SK-N-SH treated with all-trans-retinoic acid at 6 μM for 48 hours (cell line): ENCODE measurements around the gene ATP8B2.
"Not testable (repeated sequence)": the region's sequence is repeated elsewhere in the genome, so short reads cannot be mapped to it uniquely, and the experiment has no call there.

ENCODE experiments used
- ATAC-seq: fragments of 200-7000 bp; cut with Tn5 transposase; 3 replicates; pipeline ENCODE4 v1.9.1; 2020; ENCODE audit warnings: mild to moderate bottlenecking, moderate library complexity
- ARNTL ChIP-seq: fragments of 450-650 bp; formaldehyde crosslinking; IDR thresholded peaks from 2 replicates; pipeline ENCODE4 v1.5.0; 2020; ENCODE audit warnings: low read depth, mild to moderate bottlenecking, moderate library complexity, borderline replicate concordance
- BACH2 ChIP-seq: fragments of 250-450 bp; sonication (Bioruptor Pico); IDR thresholded peaks from 2 replicates; pipeline ENCODE4 v1.9.0; 2021; ENCODE audit warnings: mild to moderate bottlenecking, borderline replicate concordance
- CSDC2 ChIP-seq: fragments of 250-450 bp; sonication (Bioruptor Pico); IDR thresholded peaks from 2 replicates; pipeline ENCODE4 v1.5.0; 2020; ENCODE audit warnings: mild to moderate bottlenecking, moderate library complexity
- CSRNP3 ChIP-seq: fragments of 250-450 bp; sonication (Bioruptor Pico); IDR thresholded peaks from 2 replicates; pipeline ENCODE4 v1.5.1; 2021; ENCODE audit warnings: mild to moderate bottlenecking, moderate library complexity
- ESRRG ChIP-seq: fragments of 250-450 bp; sonication (Bioruptor Pico); IDR thresholded peaks from 2 replicates; pipeline ENCODE4 v1.6.1; 2021; ENCODE audit warnings: mild to moderate bottlenecking
- ISL1 ChIP-seq: fragments of 250-450 bp; sonication (Bioruptor Pico); IDR thresholded peaks from 2 replicates; pipeline ENCODE4 v2.1.2; 2022; ENCODE audit warnings: mild to moderate bottlenecking, moderate library complexity
- OSR1 ChIP-seq: fragments of 250-450 bp; sonication (Bioruptor Pico); IDR thresholded peaks from 2 replicates; pipeline ENCODE4 v1.8.0; 2022; ENCODE audit warnings: moderate library complexity, mild to moderate bottlenecking, inconsistent platforms
- POU6F1 ChIP-seq: fragments of 250-450 bp; sonication (Bioruptor Pico); IDR thresholded peaks from 2 replicates; pipeline ENCODE4 v1.8.0; 2021; ENCODE audit warnings: low read depth, mild to moderate bottlenecking, moderate library complexity, borderline replicate concordance
- PPARA ChIP-seq: fragments of 250-450 bp; sonication (Bioruptor Pico); IDR thresholded peaks from 2 replicates; pipeline ENCODE4 v1.5.0; 2020; ENCODE audit warnings: mild to moderate bottlenecking, borderline replicate concordance
- RARB ChIP-seq: fragments of 250-450 bp; sonication (Bioruptor Pico); IDR thresholded peaks from 2 replicates; pipeline ENCODE4 v1.8.0; 2021; ENCODE audit warnings: mild to moderate bottlenecking, moderate library complexity
- SNAI2 ChIP-seq: fragments of 250-450 bp; sonication (Bioruptor Pico); IDR thresholded peaks from 2 replicates; pipeline ENCODE4 v1.5.0; 2020; ENCODE audit warnings: mild to moderate bottlenecking, moderate library complexity
- TCF4 ChIP-seq: fragments of 250-450 bp; sonication (Bioruptor Pico); IDR thresholded peaks from 2 replicates; pipeline ENCODE4 v1.8.0; 2021; ENCODE audit warnings: mild to moderate bottlenecking, moderate library complexity, borderline replicate concordance
- TSHZ2 ChIP-seq: fragments of 250-450 bp; sonication (Bioruptor Pico); IDR thresholded peaks from 2 replicates; pipeline ENCODE4 v1.5.0; 2020; ENCODE audit warnings: mild to moderate bottlenecking, moderate library complexity
- ZC3H10 ChIP-seq: fragments of 250-450 bp; sonication (Bioruptor Pico); IDR thresholded peaks from 2 replicates; pipeline ENCODE4 v1.5.1; 2021; ENCODE audit warnings: mild to moderate bottlenecking, moderate library complexity
- ZFP3 ChIP-seq: fragments of 250-450 bp; sonication (Bioruptor Pico); IDR thresholded peaks from 2 replicates; pipeline ENCODE4 v1.5.0; 2020; ENCODE audit warnings: mild to moderate bottlenecking, moderate library complexity
- ZFP30 ChIP-seq: fragments of 450-650 bp; formaldehyde crosslinking; IDR thresholded peaks from 2 replicates; pipeline ENCODE4 v1.5.0; 2022; ENCODE audit warnings: mild to moderate bottlenecking, moderate library complexity
- ZNF565 ChIP-seq: fragments of 450-650 bp; formaldehyde crosslinking; conservative IDR thresholded peaks from 2 replicates; pipeline ENCODE4 v1.5.0; 2020; ENCODE audit warnings: low read depth, mild to moderate bottlenecking, moderate library complexity
- ZNF70 ChIP-seq: fragments of 450-650 bp; formaldehyde crosslinking; IDR thresholded peaks from 2 replicates; pipeline ENCODE4 v1.5.0; 2020; ENCODE audit warnings: mild to moderate bottlenecking, moderate library complexity
- ZNF8 ChIP-seq: fragments of 450-650 bp; formaldehyde crosslinking; IDR thresholded peaks from 2 replicates; pipeline ENCODE4 v1.5.0; 2020; ENCODE audit warnings: mild to moderate bottlenecking, moderate library complexity
- TF ChIP-seq, protein P1 (sequence below): fragments of 250-450 bp; sonication (Bioruptor Pico); IDR thresholded peaks from 2 replicates; pipeline ENCODE4 v1.8.0; 2020; ENCODE audit warnings: mild to moderate bottlenecking, moderate library complexity, borderline replicate concordance

The ATP8B2 gene

GRCh38 chr1:154304664-154305337 lies 20.5 kb upstream of the ATP8B2 start:
- TF ChIP-seq ZNF565 (no peak), PPARA (no peak), ZFP30 (CRISPR knock-in tag) (no peak), ISL1 (CRISPR knock-in tag) (no peak), ESRRG (no peak), CSRNP3 (no peak), ARNTL (no peak), POU6F1 (CRISPR knock-in tag) (no peak), TSHZ2 (CRISPR knock-in tag) (no peak), SNAI2 (no peak), TCF4 (CRISPR knock-in tag) (no peak), CSDC2 (no peak), OSR1 (CRISPR knock-in tag) (no peak), RARB (CRISPR knock-in tag) (no peak)
- TF ChIP-seq, protein P1, sequence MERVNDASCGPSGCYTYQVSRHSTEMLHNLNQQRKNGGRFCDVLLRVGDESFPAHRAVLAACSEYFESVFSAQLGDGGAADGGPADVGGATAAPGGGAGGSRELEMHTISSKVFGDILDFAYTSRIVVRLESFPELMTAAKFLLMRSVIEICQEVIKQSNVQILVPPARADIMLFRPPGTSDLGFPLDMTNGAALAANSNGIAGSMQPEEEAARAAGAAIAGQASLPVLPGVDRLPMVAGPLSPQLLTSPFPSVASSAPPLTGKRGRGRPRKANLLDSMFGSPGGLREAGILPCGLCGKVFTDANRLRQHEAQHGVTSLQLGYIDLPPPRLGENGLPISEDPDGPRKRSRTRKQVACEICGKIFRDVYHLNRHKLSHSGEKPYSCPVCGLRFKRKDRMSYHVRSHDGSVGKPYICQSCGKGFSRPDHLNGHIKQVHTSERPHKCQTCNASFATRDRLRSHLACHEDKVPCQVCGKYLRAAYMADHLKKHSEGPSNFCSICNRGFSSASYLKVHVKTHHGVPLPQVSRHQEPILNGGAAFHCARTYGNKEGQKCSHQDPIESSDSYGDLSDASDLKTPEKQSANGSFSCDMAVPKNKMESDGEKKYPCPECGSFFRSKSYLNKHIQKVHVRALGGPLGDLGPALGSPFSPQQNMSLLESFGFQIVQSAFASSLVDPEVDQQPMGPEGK (CRISPR knock-in tag), result no peak
- ATAC-seq, result no peak

- no peak for TF ChIP-seq BACH2 (CRISPR knock-in tag)
- TF ChIP-seq ARNTL, result no peak
- no peak for TF ChIP-seq SNAI2
- no peak for TF ChIP-seq RARB (CRISPR knock-in tag)
- TF ChIP-seq ZC3H10 (CRISPR knock-in tag), result no peak
- no peak for TF ChIP-seq TCF4 (CRISPR knock-in tag)
- TF ChIP-seq ZNF8 (CRISPR knock-in tag), result no peak
- no peak for TF ChIP-seq ZFP3 (CRISPR knock-in tag)
- TF ChIP-seq CSRNP3, result no peak
- TF ChIP-seq ZNF565, result no peak
- TF ChIP-seq CSDC2, result no peak
- no peak for TF ChIP-seq ZFP30 (CRISPR knock-in tag)
- TF ChIP-seq ZNF70 (CRISPR knock-in tag), result no peak
- TF ChIP-seq, all 23 proteins: peak for 0
- no peak for ATAC-seq
Observed at GRCh38 chr1:154306151-154306550, 19.2 kb upstream of the ATP8B2 start.

GRCh38 chr1:154307670-154308270 lies 17.6 kb upstream of the ATP8B2 start:
- ATAC-seq, result not testable (repeated sequence)

DNA sequence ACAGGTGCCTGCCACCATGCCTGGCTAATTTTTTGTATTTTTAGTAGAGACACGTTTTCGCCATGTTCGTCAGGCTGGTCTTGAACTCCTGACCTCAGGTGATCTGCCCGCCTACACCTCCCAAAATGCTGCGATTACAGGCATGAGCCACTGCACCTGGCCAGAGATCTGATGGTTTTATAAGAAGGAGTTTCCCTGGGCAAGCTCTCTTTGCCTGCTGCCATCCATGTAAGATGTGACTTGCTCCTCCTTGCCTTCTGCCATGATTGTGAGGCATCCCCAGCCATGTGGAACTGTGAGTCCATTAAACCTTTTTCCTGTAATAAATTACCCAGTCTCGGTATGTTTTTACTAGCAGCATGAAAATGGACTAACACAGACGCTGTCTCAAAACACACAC lies 16.2 kb upstream of the ATP8B2 start:
- not testable (repeated sequence) for ATAC-seq

GRCh38 chr1:154312229-154313065 lies 12.9 kb upstream of the ATP8B2 start:
- ATAC-seq, result not testable (repeated sequence)
